Measurements from ENCODE around the gene ARHGEF17. TPM values are rescaled to one million over a fixed set of nuclear protein-coding genes. Genes with fewer than 3 reads are reported as not detected.
A peak's percentile ranks its signal among the peaks of the same experiment; 100 is the strongest.

ARHGEF17 gene
- total RNA-seq, 2 donors from 2014 or later, result 31.0 to 39.0 TPM

DNA sequence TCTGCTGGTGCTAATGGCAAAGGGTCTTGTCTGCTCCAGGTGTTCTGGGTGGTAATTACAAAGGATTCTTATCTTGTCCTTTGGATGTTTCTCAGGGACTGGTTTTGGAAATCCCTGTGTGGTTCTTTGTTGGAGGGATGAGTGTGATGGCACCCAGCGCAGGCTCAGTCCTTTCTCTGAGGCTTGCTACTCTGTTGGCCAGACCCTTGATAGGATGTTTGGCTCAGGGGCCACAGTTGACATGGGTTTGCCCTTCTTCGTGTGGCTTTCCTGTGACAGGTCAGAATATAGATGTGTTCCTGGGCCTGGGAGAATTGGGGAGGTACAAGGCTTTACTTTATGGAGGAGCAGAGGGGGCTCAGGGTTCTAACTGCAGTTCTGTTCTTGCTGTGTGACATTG, 4.0 kb downstream of the ARHGEF17 start:
- H3K4me3 ChIP-seq (ENCODE audit: low read length), result peak overlapping the region; percentile 70
- H3K9me3 ChIP-seq (ENCODE audit: control insufficient read depth, low read length), result no peaks in the 10 kb centered on the region
- peak overlapping the region; percentile 4 for H3K9ac ChIP-seq (ENCODE audit: extremely low read depth, low read length, poor library complexity, severe bottlenecking)
- peaks cover 12% of the 10 kb centered on the region for H3K36me3 Mint-ChIP-seq (ENCODE audit: low read depth)
- H3K4me1 Mint-ChIP-seq, result peaks cover 26% of the 10 kb centered on the region
- H3K4me1 ChIP-seq (ENCODE audit: control insufficient read depth, insufficient read depth, low read length), result peaks cover 26% of the 10 kb centered on the region
- H3K27me3 Mint-ChIP-seq (ENCODE audit: insufficient read depth), result peaks cover 11% of the 10 kb centered on the region
- H3K27ac ChIP-seq (ENCODE audit: low read depth, low read length), result no peak overlapping the region
- no peaks in the 10 kb centered on the region for H3K27me3 ChIP-seq (ENCODE audit: control insufficient read depth, insufficient read depth, low read length, poor library complexity, severe bottlenecking)
- DNase-seq, result no peak
- TF ChIP-seq, protein P1, sequence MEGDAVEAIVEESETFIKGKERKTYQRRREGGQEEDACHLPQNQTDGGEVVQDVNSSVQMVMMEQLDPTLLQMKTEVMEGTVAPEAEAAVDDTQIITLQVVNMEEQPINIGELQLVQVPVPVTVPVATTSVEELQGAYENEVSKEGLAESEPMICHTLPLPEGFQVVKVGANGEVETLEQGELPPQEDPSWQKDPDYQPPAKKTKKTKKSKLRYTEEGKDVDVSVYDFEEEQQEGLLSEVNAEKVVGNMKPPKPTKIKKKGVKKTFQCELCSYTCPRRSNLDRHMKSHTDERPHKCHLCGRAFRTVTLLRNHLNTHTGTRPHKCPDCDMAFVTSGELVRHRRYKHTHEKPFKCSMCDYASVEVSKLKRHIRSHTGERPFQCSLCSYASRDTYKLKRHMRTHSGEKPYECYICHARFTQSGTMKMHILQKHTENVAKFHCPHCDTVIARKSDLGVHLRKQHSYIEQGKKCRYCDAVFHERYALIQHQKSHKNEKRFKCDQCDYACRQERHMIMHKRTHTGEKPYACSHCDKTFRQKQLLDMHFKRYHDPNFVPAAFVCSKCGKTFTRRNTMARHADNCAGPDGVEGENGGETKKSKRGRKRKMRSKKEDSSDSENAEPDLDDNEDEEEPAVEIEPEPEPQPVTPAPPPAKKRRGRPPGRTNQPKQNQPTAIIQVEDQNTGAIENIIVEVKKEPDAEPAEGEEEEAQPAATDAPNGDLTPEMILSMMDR (conservative IDR thresholded peaks at IDR 0.05), result no peak
- H3K36me3 ChIP-seq (ENCODE audit: control insufficient read depth, insufficient read depth, low read length), result peaks cover 9% of the 10 kb centered on the region
- H3K9me3 Mint-ChIP-seq, result no peaks in the 10 kb centered on the region
- no peak overlapping the region for H3K27ac Mint-ChIP-seq
- peak overlapping the region; percentile 16 for H3K4me3 Mint-ChIP-seq
- WGBS, 2 experiments (ENCODE audit: insufficient coverage in 1 of 2, insufficient read length in 1 of 2), result 98% methylated on average over 2 of the region's 2 CpGs; no CpG with 5 or more reads in 1 of the 2 experiments

DNA sequence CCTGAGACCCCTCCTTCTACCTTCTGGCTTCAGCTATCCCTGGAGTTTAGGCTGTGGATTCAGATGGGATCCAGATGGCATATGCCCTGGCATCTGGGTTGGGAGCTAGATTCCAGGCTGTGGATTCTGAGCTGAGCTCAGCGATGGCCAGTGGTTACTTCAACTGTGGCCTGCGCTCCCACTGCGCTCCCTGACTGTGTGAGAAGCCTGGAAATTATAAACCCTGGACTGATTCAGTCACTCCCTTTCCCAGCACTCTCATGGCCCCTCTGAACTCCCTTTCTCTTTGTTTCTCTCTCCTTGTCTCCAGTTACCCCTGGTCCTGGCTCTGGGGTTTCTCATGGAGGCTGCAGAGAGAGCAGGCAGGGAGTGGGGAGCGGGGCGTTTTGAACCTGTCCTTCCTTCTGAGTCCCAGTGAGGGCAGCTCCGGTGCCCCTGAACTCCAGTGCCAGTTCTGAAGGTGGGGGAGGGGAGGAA, 4.8 kb downstream of the ARHGEF17 start:
- H3K4me3 Mint-ChIP-seq, result no peak overlapping the region

GRCh38 chr11:73313652-73314051, 5.6 kb downstream of the ARHGEF17 start:
- peaks cover 26% of the 10 kb centered on the region for H3K4me1 ChIP-seq (ENCODE audit: control insufficient read depth, insufficient read depth, low read length)
- no peak overlapping the region for H3K4me3 Mint-ChIP-seq
- 92 to 100% methylated on average over 1 of the region's 1 CpG for WGBS, 2 experiments (ENCODE audit: insufficient coverage in 1 of 2, insufficient read length in 1 of 2)
- peak overlapping the region; percentile 70 for H3K4me3 ChIP-seq (ENCODE audit: low read length)
- H3K36me3 ChIP-seq (ENCODE audit: control insufficient read depth, insufficient read depth, low read length), result peaks cover 9% of the 10 kb centered on the region
- no peaks in the 10 kb centered on the region for H3K9me3 Mint-ChIP-seq
- peaks cover 24% of the 10 kb centered on the region for H3K4me1 Mint-ChIP-seq
- peak overlapping the region; percentile 6 for H3K27ac ChIP-seq (ENCODE audit: low read depth, low read length)
- H3K27me3 Mint-ChIP-seq (ENCODE audit: insufficient read depth), result peaks cover 11% of the 10 kb centered on the region
- no peak overlapping the region for H3K27ac Mint-ChIP-seq
- TF ChIP-seq, protein P1 (conservative IDR thresholded peaks at IDR 0.05), result no peak
- H3K9me3 ChIP-seq (ENCODE audit: control insufficient read depth, low read length), result no peaks in the 10 kb centered on the region
- no peak overlapping the region for H3K9ac ChIP-seq (ENCODE audit: extremely low read depth, low read length, poor library complexity, severe bottlenecking)
- H3K27me3 ChIP-seq (ENCODE audit: control insufficient read depth, insufficient read depth, low read length, poor library complexity, severe bottlenecking), result no peaks in the 10 kb centered on the region
- DNase-seq, result no peak
- H3K36me3 Mint-ChIP-seq (ENCODE audit: low read depth), result peaks cover 21% of the 10 kb centered on the region

More for the DNA sequence above, 4.8 kb downstream of the ARHGEF17 start:
- H3K27me3 Mint-ChIP-seq (ENCODE audit: insufficient read depth), result peaks cover 11% of the 10 kb centered on the region
- WGBS, 2 experiments (ENCODE audit: insufficient coverage in 1 of 2, insufficient read length in 1 of 2), result 83 to 85% methylated on average over 3 to 6 of the region's 6 CpGs
- Histone ChIP-seq H3K4me1 (ENCODE audit: control insufficient read depth, insufficient read depth, low read length) (peaks cover 26% of the 10 kb centered on the region), H3K9ac (ENCODE audit: extremely low read depth, low read length, poor library complexity, severe bottlenecking) (no peak overlapping the region), H3K36me3 (ENCODE audit: control insufficient read depth, insufficient read depth, low read length) (peaks cover 9% of the 10 kb centered on the region), H3K4me3 (ENCODE audit: low read length) (peak overlapping the region; percentile 70), H3K27ac (ENCODE audit: low read depth, low read length) (no peak overlapping the region), H3K27me3 (ENCODE audit: control insufficient read depth, insufficient read depth, low read length, poor library complexity, severe bottlenecking) (no peaks in the 10 kb centered on the region), H3K9me3 (ENCODE audit: control insufficient read depth, low read length) (no peaks in the 10 kb centered on the region)
- H3K4me1 Mint-ChIP-seq, result peaks cover 24% of the 10 kb centered on the region
- TF ChIP-seq, protein P1 (conservative IDR thresholded peaks at IDR 0.05), result no peak
- H3K9me3 Mint-ChIP-seq, result no peaks in the 10 kb centered on the region
- H3K27ac Mint-ChIP-seq, result no peak overlapping the region
- H3K36me3 Mint-ChIP-seq (ENCODE audit: low read depth), result peaks cover 14% of the 10 kb centered on the region
- DNase-seq, result no peak
